NK-92 (cell line): ENCODE measurements around the gene FHAD1.
"Not testable (repeated sequence)": the region's sequence is repeated elsewhere in the genome, so short reads cannot be mapped to it uniquely, and the experiment has no call there.

Source experiments
- DNase-seq: peaks from one replicate; lab custom pipeline; 2025; ENCODE audit not compliant: unreplicated experiment; lab: John Stamatoyannopoulos, UW

Gene FHAD1

GRCh38 chr1:15431571-15431948 lies 184.5 kb downstream of the FHAD1 start:
- DNase-seq: no peak

- no peak for DNase-seq
Measured at GRCh38 chr1:15432324-15432723, 185.3 kb downstream of the FHAD1 start.

GRCh38 chr1:15433471-15433870 lies 186.4 kb downstream of the FHAD1 start:
- no peak for DNase-seq

- not testable (repeated sequence) for DNase-seq
Measured at GRCh38 chr1:15434739-15435138, 187.7 kb downstream of the FHAD1 start.

GRCh38 chr1:15435239-15436077 lies 188.4 kb downstream of the FHAD1 start:
- DNase-seq: no peak

GRCh38 chr1:15436881-15437442 lies 189.9 kb downstream of the FHAD1 start:
- no peak for DNase-seq

GRCh38 chr1:15439325-15439724 lies 192.3 kb downstream of the FHAD1 start:
- no peak for DNase-seq

GRCh38 chr1:15440357-15440756 lies 193.3 kb downstream of the FHAD1 start:
- DNase-seq: no peak

- no peak for DNase-seq
Measured at GRCh38 chr1:15441247-15441646, 194.2 kb downstream of the FHAD1 start.

- DNase-seq: no peak
Measured at GRCh38 chr1:15442119-15442518, 195.1 kb downstream of the FHAD1 start.

GRCh38 chr1:15442759-15443158 lies 195.7 kb downstream of the FHAD1 start:
- no peak for DNase-seq

GRCh38 chr1:15443281-15443680 lies 196.3 kb downstream of the FHAD1 start:
- no peak for DNase-seq

GRCh38 chr1:15444468-15445389 lies 197.7 kb downstream of the FHAD1 start:
- no peak for DNase-seq

GRCh38 chr1:15445390-15446122 lies 198.5 kb downstream of the FHAD1 start:
- DNase-seq: no peak

- no peak for DNase-seq
Measured at GRCh38 chr1:15446212-15446611, 199.2 kb downstream of the FHAD1 start.
